NB4 (cell line): ENCODE results near the gene UBASH3A.

Source experiments
- MYC ChIP-seq: IDR thresholded peaks from 2 replicates; pipeline ENCODE4 v1.6.1; 2011; ENCODE audit warnings: low read depth, low read length
- POLR2A ChIP-seq: IDR thresholded peaks from 2 replicates; pipeline ENCODE4 v1.6.1; 2011; ENCODE audit warnings: mild to moderate bottlenecking; ENCODE audit not compliant: insufficient read length; ENCODE audit errors: extremely low read depth
- TF ChIP-seq, protein P1 (sequence below): IDR thresholded peaks from one replicate; pipeline ENCODE4 v1.5.1; 2012; ENCODE audit warnings: low read depth, low read length
- TF ChIP-seq, protein P2 (sequence below): IDR thresholded peaks from 2 replicates; pipeline ENCODE4 v1.6.1; 2011; ENCODE audit warnings: low read depth, low read length

DNA sequence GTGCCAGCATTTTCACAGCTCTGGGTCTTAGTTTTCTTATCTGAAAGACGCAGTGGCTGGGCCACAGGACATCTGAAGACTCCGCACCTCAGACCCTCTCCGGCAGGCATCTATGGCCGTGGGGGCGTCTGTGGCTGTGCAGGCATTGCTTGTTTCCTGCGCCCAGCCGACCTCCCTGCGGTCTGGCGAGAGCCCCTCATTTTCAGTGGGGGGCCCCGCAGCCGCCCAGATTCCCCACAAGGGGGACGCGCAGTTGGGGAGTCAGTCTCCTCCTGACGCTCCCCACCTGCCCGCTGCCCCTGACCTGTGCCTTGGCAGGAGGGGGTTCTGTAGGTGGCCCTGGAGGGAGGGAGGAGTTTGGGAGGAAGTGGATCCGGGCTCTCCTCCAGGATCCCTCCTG is 33.9 kb upstream of the UBASH3A start:
- TF ChIP-seq, protein P1, sequence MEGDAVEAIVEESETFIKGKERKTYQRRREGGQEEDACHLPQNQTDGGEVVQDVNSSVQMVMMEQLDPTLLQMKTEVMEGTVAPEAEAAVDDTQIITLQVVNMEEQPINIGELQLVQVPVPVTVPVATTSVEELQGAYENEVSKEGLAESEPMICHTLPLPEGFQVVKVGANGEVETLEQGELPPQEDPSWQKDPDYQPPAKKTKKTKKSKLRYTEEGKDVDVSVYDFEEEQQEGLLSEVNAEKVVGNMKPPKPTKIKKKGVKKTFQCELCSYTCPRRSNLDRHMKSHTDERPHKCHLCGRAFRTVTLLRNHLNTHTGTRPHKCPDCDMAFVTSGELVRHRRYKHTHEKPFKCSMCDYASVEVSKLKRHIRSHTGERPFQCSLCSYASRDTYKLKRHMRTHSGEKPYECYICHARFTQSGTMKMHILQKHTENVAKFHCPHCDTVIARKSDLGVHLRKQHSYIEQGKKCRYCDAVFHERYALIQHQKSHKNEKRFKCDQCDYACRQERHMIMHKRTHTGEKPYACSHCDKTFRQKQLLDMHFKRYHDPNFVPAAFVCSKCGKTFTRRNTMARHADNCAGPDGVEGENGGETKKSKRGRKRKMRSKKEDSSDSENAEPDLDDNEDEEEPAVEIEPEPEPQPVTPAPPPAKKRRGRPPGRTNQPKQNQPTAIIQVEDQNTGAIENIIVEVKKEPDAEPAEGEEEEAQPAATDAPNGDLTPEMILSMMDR = no peak
- TF ChIP-seq POLR2A = no peak
- TF ChIP-seq, protein P2, sequence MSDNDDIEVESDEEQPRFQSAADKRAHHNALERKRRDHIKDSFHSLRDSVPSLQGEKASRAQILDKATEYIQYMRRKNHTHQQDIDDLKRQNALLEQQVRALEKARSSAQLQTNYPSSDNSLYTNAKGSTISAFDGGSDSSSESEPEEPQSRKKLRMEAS = no peak
- TF ChIP-seq MYC = no peak
